Measurements from ENCODE around the gene DMRTA1.
A peak's percentile ranks its signal among the peaks of the same experiment; 100 is the strongest.
"Not testable (repeated sequence)": the region's sequence is repeated elsewhere in the genome, so short reads cannot be mapped to it uniquely, and the experiment has no call there.

DMRTA1 gene, protein sequence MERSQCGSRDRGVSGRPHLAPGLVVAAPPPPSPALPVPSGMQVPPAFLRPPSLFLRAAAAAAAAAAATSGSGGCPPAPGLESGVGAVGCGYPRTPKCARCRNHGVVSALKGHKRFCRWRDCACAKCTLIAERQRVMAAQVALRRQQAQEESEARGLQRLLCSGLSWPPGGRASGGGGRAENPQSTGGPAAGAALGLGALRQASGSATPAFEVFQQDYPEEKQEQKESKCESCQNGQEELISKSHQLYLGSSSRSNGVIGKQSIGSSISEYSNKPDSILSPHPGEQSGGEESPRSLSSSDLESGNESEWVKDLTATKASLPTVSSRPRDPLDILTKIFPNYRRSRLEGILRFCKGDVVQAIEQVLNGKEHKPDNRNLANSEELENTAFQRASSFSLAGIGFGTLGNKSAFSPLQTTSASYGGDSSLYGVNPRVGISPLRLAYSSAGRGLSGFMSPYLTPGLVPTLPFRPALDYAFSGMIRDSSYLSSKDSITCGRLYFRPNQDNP

DNA sequence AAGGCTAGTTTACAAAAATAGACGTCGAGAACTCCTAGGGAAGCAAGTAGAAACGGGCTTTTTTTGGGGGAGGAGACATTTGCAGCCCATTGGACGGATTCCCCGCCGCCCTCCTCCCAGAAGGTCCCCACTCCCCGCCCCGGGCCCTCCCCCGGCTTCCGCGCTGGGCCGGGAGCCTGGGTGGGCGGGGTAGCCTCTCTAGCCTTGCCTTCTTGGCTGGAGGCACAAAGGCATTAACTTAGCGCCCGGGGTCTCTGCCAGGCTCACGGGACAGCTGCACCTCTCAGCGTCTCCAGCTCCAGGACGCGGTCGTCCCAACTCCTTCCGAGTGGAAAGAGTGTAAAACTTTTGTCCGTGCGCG lies at the start of gene DMRTA1:
Gene DMRTA1 (plus strand): TSS at position 236 of the 361 bp plus-strand sequence. CDS start 242 bp downstream, outside the sequence.
- no peak for DNase-seq

- DNase-seq, result no peak
Observed at GRCh38 chr9:22401671-22402070, 45.0 kb upstream of the DMRTA1 start.

- DNase-seq, result no peak
Observed at GRCh38 chr9:22405869-22406659, 40.6 kb upstream of the DMRTA1 start.

GRCh38 chr9:22413884-22414283 lies 32.7 kb upstream of the DMRTA1 start:
- no peak for DNase-seq

GRCh38 chr9:22415941-22416691 lies 30.5 kb upstream of the DMRTA1 start:
- no peak for DNase-seq

DNA sequence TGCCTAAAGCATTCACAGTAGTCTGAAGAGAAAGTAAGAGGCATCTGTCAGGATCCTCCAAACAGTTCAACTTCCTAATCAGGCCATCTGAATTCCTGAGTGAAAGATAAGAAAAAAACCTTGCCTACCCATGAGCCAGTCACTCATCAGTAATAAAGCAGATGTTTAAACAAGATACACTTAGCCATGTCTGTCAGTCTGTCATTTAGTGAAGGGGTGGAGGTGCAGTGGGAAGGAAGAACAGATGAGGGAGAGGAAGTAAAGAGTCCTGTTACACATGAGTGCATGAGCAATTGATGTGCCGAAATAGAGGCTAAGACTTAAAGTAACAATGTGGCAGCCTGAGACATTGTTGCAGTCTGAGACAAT lies 29.9 kb upstream of the DMRTA1 start:
- no peak for DNase-seq

GRCh38 chr9:22423566-22423965 lies 23.1 kb upstream of the DMRTA1 start:
- no peak for DNase-seq

DNA sequence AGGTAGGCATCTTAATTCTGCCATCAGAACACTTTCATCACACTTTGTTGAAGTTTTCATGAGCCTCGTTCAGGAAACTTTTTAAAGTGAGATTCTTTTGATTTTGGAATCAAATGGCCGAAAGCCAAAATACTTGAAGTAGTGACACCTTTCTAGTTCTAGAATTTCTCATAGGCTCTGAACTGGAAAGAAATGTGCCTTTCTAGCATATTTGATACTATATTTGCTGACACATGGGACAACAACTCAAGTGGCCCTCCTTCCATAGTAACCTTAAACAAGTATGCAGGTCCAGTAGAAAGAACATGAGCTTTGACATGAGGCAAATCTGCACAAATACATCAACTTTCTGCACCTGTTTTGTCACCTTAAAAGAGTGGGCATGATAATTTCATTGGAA lies 22.0 kb upstream of the DMRTA1 start:
- DNase-seq, result no peak

GRCh38 chr9:22425551-22425950 lies 21.1 kb upstream of the DMRTA1 start:
- DNase-seq, result no peak

DNA sequence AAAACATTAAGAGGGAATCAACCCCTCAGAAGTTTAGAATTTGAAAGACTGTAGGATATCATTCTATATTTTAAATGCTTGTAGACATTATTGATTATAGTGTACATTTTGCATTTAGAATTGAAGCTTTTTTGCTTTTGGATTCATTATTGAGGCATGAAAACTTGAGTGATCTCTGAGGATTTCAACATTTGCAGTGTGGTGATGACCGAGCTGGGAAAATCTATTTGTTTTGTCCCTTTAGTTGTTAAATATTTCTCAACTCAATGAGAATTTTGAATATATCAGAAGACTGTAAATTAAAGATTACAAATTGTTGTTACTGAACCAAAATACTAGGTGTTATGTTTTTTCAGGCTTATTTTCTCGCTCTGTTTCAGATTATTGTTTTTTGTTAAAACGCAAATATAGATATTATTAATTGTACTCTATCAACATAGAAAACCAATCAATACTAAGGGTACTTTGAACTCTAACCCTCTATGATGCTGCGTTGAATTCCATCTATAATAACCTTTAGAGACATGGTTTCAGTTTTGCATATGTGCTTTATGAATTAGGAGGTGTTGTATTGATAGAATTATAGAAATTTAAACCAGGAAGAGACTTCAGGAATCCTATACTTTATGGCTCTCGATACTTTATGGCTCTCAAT lies 19.3 kb upstream of the DMRTA1 start:
- DNase-seq, result no peak

DNA sequence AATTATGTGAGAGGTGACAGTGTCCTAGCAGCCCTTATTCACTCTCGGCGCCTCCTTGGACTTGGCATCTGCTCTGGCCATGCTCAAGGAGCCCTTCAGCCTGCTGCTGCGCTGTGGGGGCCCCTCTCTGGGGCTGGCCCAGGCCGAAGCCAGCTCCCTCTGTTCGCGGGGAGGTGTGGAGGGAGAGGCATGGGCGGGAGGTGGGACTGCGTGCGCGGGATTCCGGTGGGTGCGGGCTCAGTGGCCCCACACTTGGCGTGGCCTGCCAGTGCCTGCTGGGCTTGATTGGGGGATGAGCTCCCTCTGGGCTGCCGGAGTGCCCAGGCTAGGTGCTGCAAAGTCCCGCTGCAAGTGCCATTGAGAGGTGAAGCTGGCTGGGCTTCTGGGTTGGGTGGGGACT lies 12.9 kb upstream of the DMRTA1 start:
- DNase-seq, result no peak

DNA sequence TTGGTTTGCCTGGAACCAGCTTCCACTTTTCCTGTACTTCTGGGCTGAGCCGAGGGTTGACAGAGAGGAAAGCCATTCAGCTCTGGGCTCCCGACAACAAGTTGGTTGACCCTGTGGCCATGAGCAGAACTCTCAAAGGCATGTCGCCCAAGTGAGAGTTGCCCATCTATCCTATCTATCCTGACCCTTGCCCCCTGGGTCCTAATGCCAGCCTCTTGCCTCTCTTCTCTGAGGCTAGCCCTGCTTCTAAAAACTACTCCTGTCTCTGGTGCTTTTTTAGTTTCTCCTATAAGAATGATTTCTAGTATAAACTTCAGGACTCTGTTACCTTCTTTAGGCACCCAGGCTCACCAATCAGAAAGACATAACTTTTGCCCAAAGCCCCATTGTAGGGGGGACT lies 11.4 kb upstream of the DMRTA1 start:
- not testable (repeated sequence) for DNase-seq

DNA sequence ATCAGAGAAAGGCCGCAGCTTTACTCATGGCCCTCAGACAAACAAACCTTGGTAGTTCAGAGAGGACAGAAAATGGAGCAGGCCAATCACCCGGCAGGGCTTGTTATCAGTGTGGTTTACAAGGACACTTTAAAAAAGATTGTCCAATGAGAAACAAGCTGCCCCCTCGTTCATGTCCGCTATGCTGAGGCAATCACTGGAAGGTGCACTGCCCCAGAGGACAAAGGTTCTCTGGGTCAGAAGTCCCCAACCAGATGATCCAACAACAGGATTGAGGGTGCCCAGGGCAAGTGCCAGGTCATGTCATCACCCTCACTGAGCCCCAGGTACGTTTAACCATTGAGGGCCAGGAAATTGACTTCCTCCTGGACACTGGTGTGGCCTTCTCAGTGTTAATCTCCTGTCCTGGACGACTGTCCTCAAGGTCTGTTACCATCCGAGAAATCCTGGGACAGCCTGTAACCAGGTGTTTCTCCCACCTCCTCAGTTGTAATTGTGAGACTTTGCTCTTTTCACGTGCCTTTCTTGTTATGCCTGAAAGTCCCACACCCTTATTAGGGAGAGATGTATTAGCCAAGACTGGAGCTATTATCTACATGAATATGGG lies 9.1 kb upstream of the DMRTA1 start:
- DNase-seq, result not testable (repeated sequence)

DNA sequence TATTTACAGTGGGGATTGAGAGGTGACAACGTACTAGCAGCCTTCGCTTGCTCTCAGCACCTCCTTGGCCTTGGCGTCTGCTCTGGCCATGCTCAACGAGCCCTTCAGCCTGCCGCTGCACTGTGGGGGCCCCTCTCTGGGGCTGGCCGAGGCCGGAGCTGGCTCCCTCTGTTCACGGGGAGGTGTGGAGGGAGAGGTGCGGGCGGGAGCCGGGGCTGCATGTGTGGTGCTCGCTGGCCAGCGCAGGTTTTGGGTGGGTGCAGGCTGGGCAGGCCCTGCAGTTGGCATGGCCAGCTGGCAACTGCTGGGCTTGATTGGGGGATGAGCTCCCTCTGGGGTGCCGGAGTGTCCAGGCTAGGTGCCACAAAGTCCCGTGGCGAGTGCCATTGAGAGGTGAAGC lies 5.8 kb upstream of the DMRTA1 start:
- no peak for DNase-seq

DNA sequence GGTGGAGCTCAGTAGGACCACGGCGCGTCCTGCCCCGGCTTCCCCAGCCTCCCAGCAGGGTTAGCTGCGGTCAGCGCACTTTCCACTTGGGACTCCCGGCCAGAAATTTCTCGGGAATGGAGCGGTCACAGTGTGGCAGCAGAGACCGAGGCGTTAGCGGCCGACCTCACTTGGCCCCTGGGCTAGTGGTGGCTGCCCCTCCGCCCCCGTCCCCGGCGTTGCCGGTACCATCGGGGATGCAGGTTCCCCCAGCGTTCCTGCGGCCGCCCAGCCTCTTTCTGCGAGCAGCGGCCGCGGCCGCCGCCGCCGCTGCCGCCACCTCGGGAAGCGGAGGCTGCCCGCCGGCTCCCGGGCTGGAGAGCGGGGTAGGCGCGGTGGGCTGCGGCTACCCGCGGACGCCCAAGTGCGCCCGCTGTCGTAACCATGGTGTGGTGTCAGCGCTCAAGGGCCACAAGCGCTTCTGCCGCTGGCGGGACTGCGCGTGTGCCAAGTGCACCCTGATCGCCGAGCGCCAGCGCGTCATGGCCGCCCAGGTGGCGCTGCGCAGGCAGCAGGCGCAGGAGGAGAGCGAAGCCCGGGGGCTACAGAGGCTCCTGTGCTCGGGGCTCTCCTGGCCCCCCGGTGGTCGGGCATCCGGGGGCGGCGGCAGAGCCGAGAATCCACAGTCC lies 460 bp downstream of the DMRTA1 start:
- peak; percentile 88 for DNase-seq

GRCh38 chr9:22447618-22448305 lies 1.1 kb downstream of the DMRTA1 start:
- DNase-seq, result peak; percentile 31

DNA sequence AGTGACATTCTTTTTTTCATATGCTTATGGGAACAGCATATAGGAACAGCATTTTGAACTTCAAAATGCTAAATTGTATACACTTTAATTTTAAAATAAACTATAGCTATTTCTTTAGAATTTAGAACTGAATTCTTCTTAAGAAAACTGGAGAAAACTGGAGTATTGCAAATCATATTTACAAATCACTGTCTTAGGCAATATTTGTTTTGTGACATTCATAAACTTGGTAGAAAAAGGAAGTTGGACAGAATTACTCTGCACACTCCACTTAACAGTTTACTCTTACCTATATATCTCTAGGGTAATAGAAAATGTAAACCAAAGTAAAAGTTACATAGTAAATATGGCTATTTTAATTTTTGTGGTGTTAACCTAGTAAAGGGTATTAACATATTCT lies 3.1 kb downstream of the DMRTA1 start:
- no peak for DNase-seq

- DNase-seq, result peak; percentile 14
Observed at GRCh38 chr9:22452415-22453010, 5.9 kb downstream of the DMRTA1 start.

DNA sequence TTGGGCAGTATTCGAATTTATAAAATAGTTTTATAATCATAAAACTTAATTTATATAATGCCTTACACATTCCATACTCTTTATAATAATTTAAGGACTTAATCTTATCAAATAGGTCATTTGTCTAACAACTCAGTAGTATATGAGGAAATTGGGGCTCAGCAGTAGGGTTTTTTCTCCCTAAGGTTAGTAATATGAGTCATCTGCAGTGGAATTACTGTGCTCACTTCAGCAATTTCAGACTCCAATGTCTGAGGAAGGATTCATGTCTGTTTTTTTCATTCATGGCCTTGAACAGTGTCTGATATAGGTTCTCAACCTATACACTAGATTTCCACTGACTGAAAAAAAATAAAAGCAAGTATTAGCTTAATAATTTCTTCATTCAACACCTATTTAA lies 7.4 kb downstream of the DMRTA1 start:
- no peak for DNase-seq

GRCh38 chr9:22455181-22455580 lies 8.6 kb downstream of the DMRTA1 start:
- no peak for DNase-seq

DNA sequence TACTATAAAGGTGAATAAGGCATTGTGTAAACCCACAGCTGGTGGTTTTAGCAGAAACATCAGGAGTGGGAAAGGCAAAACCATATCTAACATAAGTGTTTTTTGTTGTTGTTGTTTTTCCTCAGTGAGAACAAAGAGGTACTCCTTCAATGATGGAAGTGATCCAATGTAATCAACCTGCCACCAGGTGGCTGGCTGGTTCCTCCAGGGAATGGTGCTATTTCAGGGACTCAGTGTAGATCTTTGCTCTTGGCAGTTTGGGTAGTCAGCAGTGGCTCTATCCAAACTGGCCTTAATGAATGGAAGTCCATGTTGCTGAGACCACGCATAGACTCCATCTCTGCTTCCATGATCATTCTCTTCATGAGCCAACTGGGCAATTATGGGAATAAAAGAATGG lies 10.8 kb downstream of the DMRTA1 start:
- no peak for DNase-seq

Measured in retina (tissue), 1 donor.